ENCODE results near the gene SHLD1.

GRCh38 chr20:5825130-5825719 is 75.0 kb downstream of the SHLD1 start:
- TF ChIP-seq, protein P1, sequence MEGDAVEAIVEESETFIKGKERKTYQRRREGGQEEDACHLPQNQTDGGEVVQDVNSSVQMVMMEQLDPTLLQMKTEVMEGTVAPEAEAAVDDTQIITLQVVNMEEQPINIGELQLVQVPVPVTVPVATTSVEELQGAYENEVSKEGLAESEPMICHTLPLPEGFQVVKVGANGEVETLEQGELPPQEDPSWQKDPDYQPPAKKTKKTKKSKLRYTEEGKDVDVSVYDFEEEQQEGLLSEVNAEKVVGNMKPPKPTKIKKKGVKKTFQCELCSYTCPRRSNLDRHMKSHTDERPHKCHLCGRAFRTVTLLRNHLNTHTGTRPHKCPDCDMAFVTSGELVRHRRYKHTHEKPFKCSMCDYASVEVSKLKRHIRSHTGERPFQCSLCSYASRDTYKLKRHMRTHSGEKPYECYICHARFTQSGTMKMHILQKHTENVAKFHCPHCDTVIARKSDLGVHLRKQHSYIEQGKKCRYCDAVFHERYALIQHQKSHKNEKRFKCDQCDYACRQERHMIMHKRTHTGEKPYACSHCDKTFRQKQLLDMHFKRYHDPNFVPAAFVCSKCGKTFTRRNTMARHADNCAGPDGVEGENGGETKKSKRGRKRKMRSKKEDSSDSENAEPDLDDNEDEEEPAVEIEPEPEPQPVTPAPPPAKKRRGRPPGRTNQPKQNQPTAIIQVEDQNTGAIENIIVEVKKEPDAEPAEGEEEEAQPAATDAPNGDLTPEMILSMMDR (IDR thresholded peaks at IDR 0.05), result no peak
- no peak for TF ChIP-seq POLR2A (IDR thresholded peaks at IDR 0.05)

All from sigmoid colon (tissue), 3 donors.